GM23338 (cell line): ENCODE measurements around the gene REL.

Source experiments
- CREB1 ChIP-seq: fragments of 250-450 bp; sonication (Bioruptor Pico); IDR thresholded peaks from 2 replicates; pipeline ENCODE4 v1.5.0; 2020; ENCODE audit warnings: low read depth, mild to moderate bottlenecking, moderate library complexity
- CTCF ChIP-seq, 2 experiments: fragments of 200-600 bp in 1 of 2; sonication (generic) in 1 of 2; conservative IDR thresholded peaks; 2 replicates each; pipeline versions ENCODE4 v1.5.1 to v1.6.1; 2016 to 2017; ENCODE audit warnings: antibody characterized with exemption in 2 of 2, low read depth in 2 of 2, mild to moderate bottlenecking in 2 of 2, moderate library complexity in 1 of 2
- EZH2 ChIP-seq: fragments of 200-600 bp; sonication (generic); IDR thresholded peaks from one replicate; pipeline ENCODE4 v1.8.0; 2017; ENCODE audit warnings: antibody characterized with exemption, mild to moderate bottlenecking, low read depth; ENCODE audit not compliant: unreplicated experiment
- EZH2phosphoT487 ChIP-seq: fragments of 200-600 bp; sonication (generic); IDR thresholded peaks from one replicate; pipeline ENCODE4 v1.8.1; 2018; ENCODE audit warnings: antibody characterized with exemption; ENCODE audit not compliant: unreplicated experiment
- JUNB ChIP-seq: IDR thresholded peaks from one replicate; pipeline ENCODE4 v1.6.1; 2016; ENCODE audit warnings: antibody characterized with exemption; ENCODE audit not compliant: unreplicated experiment
- NANOG ChIP-seq: IDR thresholded peaks from 2 replicates; pipeline ENCODE4 v1.6.1; 2016; ENCODE audit warnings: antibody characterized with exemption, borderline replicate concordance
- POLR2AphosphoS5 ChIP-seq: IDR thresholded peaks from 2 replicates; pipeline ENCODE4 v1.6.1; 2016; ENCODE audit warnings: antibody characterized with exemption, low read depth
- REST ChIP-seq: IDR thresholded peaks from one replicate; pipeline ENCODE4 v1.6.1; 2018; ENCODE audit warnings: antibody characterized with exemption; ENCODE audit not compliant: unreplicated experiment
- STAT1 ChIP-seq: IDR thresholded peaks from one replicate; pipeline ENCODE4 v1.6.1; 2016; ENCODE audit warnings: antibody characterized with exemption; ENCODE audit not compliant: unreplicated experiment
- ZNF114 ChIP-seq: fragments of 250-450 bp; sonication (Bioruptor Pico); IDR thresholded peaks from 2 replicates; pipeline ENCODE4 v1.5.0; 2020; ENCODE audit warnings: mild to moderate bottlenecking, moderate library complexity
- ZNF462 ChIP-seq: fragments of 250-450 bp; sonication (Bioruptor Pico); IDR thresholded peaks from 2 replicates; pipeline ENCODE4 v1.5.0; 2020; ENCODE audit warnings: mild to moderate bottlenecking, moderate library complexity

GRCh38 chr2:60885683-60886082 is 4.3 kb downstream of the REL start:
- TF ChIP-seq POLR2AphosphoS5 (no peak), REST (no peak), CTCF (conservative IDR thresholded peaks at IDR 0.05; ENCODE audit: low read depth in 2 of 2) (no peak), EZH2 (no peak), CREB1 (no peak), NANOG (no peak), EZH2phosphoT487 (no peak), STAT1 (no peak), ZNF114 (no peak), JUNB (no peak), ZNF462 (no peak)
